GM10248 (cell line): ENCODE data around the gene ZNF775.

ENCODE experiments used
- CTCF ChIA-PET: fragments of 300-600 bp; sonication (Branson Sonifier 250); formaldehyde crosslinking; extraction: SDS; loops from one replicate; lab custom pipeline; 2021; ENCODE audit warnings: antibody characterized with exemption; lab: Yijun Ruan, JAX
- POLR2A ChIA-PET: fragments of 350-650 bp; sonication (Branson Sonifier 250); formaldehyde crosslinking; extraction: SDS; loops from one replicate; lab custom pipeline; 2020; ENCODE audit warnings: antibody characterized with exemption; lab: Yijun Ruan, JAX
- DNase-seq: peaks from one replicate; pipeline ENCODE4 v3.0.0; 2012; ENCODE audit errors: extremely low spot score
- CTCF ChIP-seq: IDR thresholded peaks from 2 replicates; pipeline ENCODE4 v1.5.1; 2012; ENCODE audit warnings: mild to moderate bottlenecking, low read depth; ENCODE audit errors: extremely low read depth, missing control alignments, control extremely low read depth

ZNF775 gene

GRCh38 chr7:150411606-150412005, 32.5 kb downstream of the ZNF775 start:
- ChIA-PET POLR2A (no interaction called here), CTCF (interaction anchor here (0.7 to 1.5 kb wide), 3 partner anchors 10 to 126 kb away, joined by 3 to 7 read pairs (median 3); no protein-coding TSS in a partner anchor)
- TF ChIP-seq CTCF: no peak
- no peak for DNase-seq

GRCh38 chr7:150412016-150412415, 32.9 kb downstream of the ZNF775 start:
- CTCF ChIA-PET: interaction anchor here (0.7 to 1.5 kb wide), 3 partner anchors 9 to 127 kb away, joined by 3 to 7 read pairs (median 3); no protein-coding TSS in a partner anchor
- no peak for DNase-seq
- TF ChIP-seq CTCF: no peak
- POLR2A ChIA-PET: no interaction called here

DNA sequence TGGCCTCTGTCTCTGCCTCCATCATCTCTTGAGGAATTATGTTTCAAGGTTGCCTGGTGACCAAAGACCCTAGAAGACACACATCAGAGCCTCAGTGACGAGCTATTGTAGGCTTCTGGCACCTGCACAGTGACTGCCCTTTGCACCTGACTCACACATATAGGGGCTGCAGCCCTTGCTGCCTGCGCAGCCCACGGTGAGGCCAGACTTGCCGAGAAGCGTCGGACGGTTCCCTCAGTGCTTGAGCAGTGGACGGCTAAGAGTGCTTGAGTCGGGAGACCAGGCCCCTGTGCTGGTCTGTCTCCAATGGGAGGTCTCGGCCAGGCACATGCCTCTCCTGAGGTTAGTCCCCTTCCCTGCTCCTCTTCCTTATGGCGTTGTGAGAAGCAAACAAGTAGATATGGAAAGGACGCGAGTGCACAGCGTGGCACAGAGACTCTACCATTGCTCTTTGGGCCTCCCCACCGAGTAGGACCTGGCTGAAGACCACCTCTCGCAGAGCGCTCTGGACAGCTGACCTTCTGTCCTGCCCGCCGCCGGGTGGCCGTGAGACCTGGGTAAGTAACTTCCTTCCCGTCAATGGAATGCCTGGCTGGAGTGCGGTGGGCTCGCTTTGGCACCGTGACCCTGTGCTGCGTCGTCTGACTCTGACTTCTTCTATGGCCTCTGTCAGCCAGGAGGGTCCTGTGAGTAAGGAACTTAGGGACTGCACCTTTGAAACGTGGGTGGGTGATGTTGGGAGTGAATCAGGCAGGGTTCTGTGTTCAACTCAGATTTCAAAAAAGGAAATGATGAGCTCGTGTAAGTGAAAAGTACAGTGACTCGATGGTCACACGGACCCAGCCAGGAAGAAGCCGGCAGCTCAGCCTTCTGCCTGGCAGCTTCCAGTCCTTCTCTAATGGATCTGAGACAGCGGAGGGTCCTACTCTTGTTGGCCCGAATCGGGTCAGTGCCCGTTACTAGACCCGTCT, 33.7 kb downstream of the ZNF775 start:
- DNase-seq: no peak
- ChIA-PET POLR2A (no interaction called here), CTCF (interaction anchor here (0.7 to 3.0 kb wide), 4 partner anchors 9 to 65 kb away, joined by 3 to 7 read pairs (median 5); no protein-coding TSS in a partner anchor)
- TF ChIP-seq CTCF: no peak

- ChIA-PET CTCF (interaction anchor here (1.0 to 3.0 kb wide), 4 partner anchors 9 to 58 kb away, joined by 3 to 7 read pairs (median 4); no protein-coding TSS in a partner anchor), POLR2A (no interaction called here)
- no peak for TF ChIP-seq CTCF
- no peak for DNase-seq
Measured at GRCh38 chr7:150413640-150414081, 34.5 kb downstream of the ZNF775 start.

DNA sequence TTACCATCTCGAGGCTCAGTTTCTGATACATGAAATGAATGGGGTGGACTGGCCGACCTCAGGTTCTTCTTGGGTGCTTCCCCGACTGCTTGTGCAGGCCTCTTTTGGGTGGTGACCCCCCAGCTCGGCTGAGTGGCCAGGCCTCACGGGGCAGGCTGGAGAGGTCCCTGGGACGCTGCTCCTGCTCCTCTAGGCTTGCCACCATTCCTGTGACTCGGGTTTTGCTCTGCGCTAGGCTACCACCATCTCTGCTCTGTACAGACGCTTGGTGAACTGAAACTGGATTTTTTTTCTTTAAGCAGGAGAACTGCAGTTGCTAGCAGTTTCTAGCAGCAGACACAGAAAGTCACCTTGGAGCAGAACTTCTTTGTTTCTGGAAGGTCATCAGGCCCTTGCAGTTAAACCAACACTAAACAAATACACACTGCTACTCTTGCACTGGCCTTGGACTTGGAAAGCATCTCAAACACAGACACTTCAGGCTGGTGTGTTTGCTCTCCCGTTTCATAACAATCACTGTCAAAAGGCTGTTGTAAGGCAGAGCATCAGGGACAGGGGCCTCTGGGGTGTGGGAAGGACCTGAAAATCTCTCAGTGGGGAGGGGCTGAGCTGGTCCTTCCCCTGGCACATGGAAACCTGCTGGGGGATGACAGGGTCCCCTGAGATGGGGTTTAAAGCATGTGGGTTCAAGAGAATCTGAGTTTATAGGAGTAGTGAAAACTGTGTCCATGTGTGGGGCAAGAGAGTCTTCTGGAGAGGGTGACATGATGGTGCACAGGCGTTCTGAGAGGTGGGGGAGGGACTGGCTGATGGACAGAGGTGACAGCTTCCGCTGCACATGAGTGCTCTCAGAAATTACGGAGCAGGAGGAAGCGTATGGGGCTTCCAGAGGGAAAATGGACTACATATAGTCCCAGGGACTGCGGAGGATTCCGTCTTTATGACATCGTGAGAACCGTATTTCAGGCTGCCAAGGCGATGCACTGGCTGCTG, 36.3 kb downstream of the ZNF775 start:
- ChIA-PET POLR2A (no interaction called here), CTCF (interaction anchor here (0.8 to 3.0 kb wide), 4 partner anchors 11 to 102 kb away, joined by 3 to 7 read pairs (median 4); no protein-coding TSS in a partner anchor)
- no peak for TF ChIP-seq CTCF
- DNase-seq: no peak
